B cell (primary cell): ENCODE results near the gene ARRDC5. TPM values are rescaled to one million over a fixed set of nuclear protein-coding genes. Genes with fewer than 3 reads are reported as not detected.

Experiments
- ATAC-seq: fragments of 200-7000 bp; cut with Tn5 transposase; one replicate; pipeline ENCODE4 v1.10.0; 2021; ENCODE audit warnings: low read depth, mild to moderate bottlenecking, moderate number of reproducible peaks, moderate library complexity
- CTCF ChIA-PET: fragments of 350-600 bp; sonication (Branson Sonifier 250); formaldehyde crosslinking; loops from one replicate; lab custom pipeline; 2021; ENCODE audit warnings: antibody characterized with exemption, inconsistent platforms; lab: Charles Lee
- POLR2A ChIA-PET: fragments of 350-600 bp; sonication (Branson Sonifier 250); formaldehyde crosslinking; loops from one replicate; lab custom pipeline; 2021; ENCODE audit warnings: antibody characterized with exemption; lab: Charles Lee
- DNase-seq: peaks from one replicate; pipeline ENCODE4 v3.0.0; 2013
- H2AFZ ChIP-seq: 2 replicates; pipeline ENCODE4 v1.6.1; 2012; ENCODE audit warnings: mild to moderate bottlenecking, low read depth, low read length; ENCODE audit not compliant: insufficient read depth, poor library complexity, severe bottlenecking
- H3K27ac ChIP-seq, 2 donors: 1 replicate in 1 of 2; 2 replicates in 1 of 2; pipeline ENCODE4 v1.5.1; 2012 to 2013; ENCODE audit warnings: low read length in 2 of 2, mild to moderate bottlenecking in 2 of 2, moderate library complexity in 1 of 2
- H3K27me3 ChIP-seq, 4 experiments: fragments of 200-600 bp in 1 of 4; sonication (generic) in 1 of 4; replicated peaks in 1 of 4; 1 replicate in 2 of 4; 2 replicates in 2 of 4; pipeline versions ENCODE4 v1.6.1 to v1.7.0; 2013 to 2016; ENCODE audit warnings: low read length in 3 of 4, mild to moderate bottlenecking in 2 of 4, mixed read lengths in 1 of 4, moderate library complexity in 1 of 4; ENCODE audit not compliant: insufficient read depth in 4 of 4, control insufficient read depth in 3 of 4; ENCODE audit errors: control extremely low read depth in 1 of 4
- H3K36me3 ChIP-seq, 2 experiments: replicated peaks in 1 of 2; 1 replicate in 1 of 2; 2 replicates in 1 of 2; pipeline versions ENCODE4 v1.6.1 to v1.7.1; 2013; ENCODE audit warnings: low read length in 1 of 2; ENCODE audit not compliant: insufficient read depth in 2 of 2, control insufficient read depth in 1 of 2; ENCODE audit errors: control extremely low read depth in 1 of 2, extremely low read depth in 1 of 2
- H3K4me1 ChIP-seq, 2 donors: fragments of 200-600 bp in 1 of 2; sonication (generic) in 1 of 2; 1 replicate in 1 of 2; 2 replicates in 1 of 2; pipeline versions ENCODE4 v1.5.1 to v1.6.1; 2013 to 2017; ENCODE audit warnings: low read length in 2 of 2; ENCODE audit not compliant: control insufficient read depth in 2 of 2, insufficient read depth in 2 of 2
- H3K4me2 ChIP-seq: replicated peaks from 2 replicates; pipeline ENCODE3; 2012; ENCODE audit warnings: mild to moderate bottlenecking, low read depth, low read length; ENCODE audit not compliant: poor library complexity, severe bottlenecking
- H3K4me3 ChIP-seq, 5 experiments: fragments of 200-600 bp in 1 of 5; sonication (generic) in 1 of 5; 1 replicate in 3 of 5; 2 replicates in 2 of 5; pipeline versions ENCODE4 v1.5.1 to v1.7.0; 2011 to 2016; ENCODE audit warnings: low read length in 4 of 5, mild to moderate bottlenecking in 4 of 5, low read depth in 2 of 5, control low read depth in 1 of 5, moderate library complexity in 1 of 5; ENCODE audit not compliant: insufficient read depth in 1 of 5; ENCODE audit errors: control extremely low read depth in 1 of 5, extremely low read depth in 1 of 5
- H3K79me2 ChIP-seq: fragments of 200-600 bp; sonication (generic); one replicate; pipeline ENCODE4 v1.6.0; 2016; ENCODE audit warnings: low read length; ENCODE audit not compliant: control insufficient read depth, insufficient read depth
- H3K9ac ChIP-seq: fragments of 200-600 bp; sonication (generic); 2 replicates; pipeline ENCODE4 v1.6.1; 2017; ENCODE audit warnings: mild to moderate bottlenecking, low read length, moderate library complexity
- H3K9me3 ChIP-seq, 3 donors: one replicate each; pipeline versions ENCODE4 v1.6.1 to v1.7.1; 2013; ENCODE audit warnings: low read length in 2 of 3; ENCODE audit not compliant: control insufficient read depth in 2 of 3, insufficient read depth in 1 of 3; ENCODE audit errors: control extremely low read depth in 1 of 3
- H4K20me1 ChIP-seq: 2 replicates; pipeline ENCODE4 v1.6.0; 2012; ENCODE audit warnings: mild to moderate bottlenecking, low read length; ENCODE audit not compliant: insufficient read depth, control insufficient read depth, poor library complexity, severe bottlenecking
- H3K27ac Mint-ChIP-seq: one replicate; pipeline ENCODE4 v1.8.0; 2021; ENCODE audit warnings: mixed read lengths
- H3K27me3 Mint-ChIP-seq: one replicate; pipeline ENCODE4 v1.8.0; 2021; ENCODE audit warnings: mixed read lengths
- H3K4me1 Mint-ChIP-seq: one replicate; pipeline ENCODE4 v1.8.0; 2021; ENCODE audit warnings: mixed read lengths
- H3K4me3 Mint-ChIP-seq: one replicate; pipeline ENCODE4 v1.8.0; 2021; ENCODE audit warnings: mixed read lengths
- H3K9me3 Mint-ChIP-seq: one replicate; pipeline ENCODE4 v1.8.0; 2022; ENCODE audit warnings: mixed read lengths; ENCODE audit not compliant: insufficient read depth
- EZH2 ChIP-seq: IDR thresholded peaks from 2 replicates; pipeline ENCODE4 v1.6.1; 2012; ENCODE audit warnings: borderline replicate concordance, low read depth, mild to moderate bottlenecking, moderate library complexity, low read length; ENCODE audit not compliant: insufficient read depth, poor library complexity, severe bottlenecking
- WGBS: methylation state at CpG from one replicate; pipeline ENCODE4 v1.1.5; 2013; ENCODE audit warnings: missing lambda C conversion rate; ENCODE audit not compliant: insufficient coverage; 5-methylcytosine and 5-hydroxymethylcytosine counted together
- intact Hi-C: fragments of 100-400 bp; cut with micrococcal nuclease; formaldehyde crosslinking; loops from one replicate; pipeline ENCODE4 v1.10.0; 2022
- polyA plus RNA-seq: library from polyadenylated mRNA; depleted of rRNA; stranded (reverse); fragments of >200 nt; gene quantifications from 2 replicates; pipeline ENCODE4 v1.2.3, GENCODE V29; 2012
- total RNA-seq, 2 donors: library from RNA; stranded (reverse); fragments of 120-200 nt in 1 of 2; gene quantifications; 1 replicate in 1 of 2; 2 replicates in 1 of 2; pipeline versions ENCODE4 v1.2.3 to v1.2.4, GENCODE V29; 2013 to 2022
- TF ChIP-seq, protein P1 (sequence below): fragments of 200-600 bp; IDR thresholded peaks from one replicate; pipeline ENCODE4 v1.8.0; 2022; ENCODE audit warnings: antibody characterized with exemption, mild to moderate bottlenecking

ARRDC5 gene
- total and polyA plus RNA-seq, 2 donors (not counting 1 experiment from before 2014, with no cell fraction given) = 10.2 to 13.2 TPM

DNA sequence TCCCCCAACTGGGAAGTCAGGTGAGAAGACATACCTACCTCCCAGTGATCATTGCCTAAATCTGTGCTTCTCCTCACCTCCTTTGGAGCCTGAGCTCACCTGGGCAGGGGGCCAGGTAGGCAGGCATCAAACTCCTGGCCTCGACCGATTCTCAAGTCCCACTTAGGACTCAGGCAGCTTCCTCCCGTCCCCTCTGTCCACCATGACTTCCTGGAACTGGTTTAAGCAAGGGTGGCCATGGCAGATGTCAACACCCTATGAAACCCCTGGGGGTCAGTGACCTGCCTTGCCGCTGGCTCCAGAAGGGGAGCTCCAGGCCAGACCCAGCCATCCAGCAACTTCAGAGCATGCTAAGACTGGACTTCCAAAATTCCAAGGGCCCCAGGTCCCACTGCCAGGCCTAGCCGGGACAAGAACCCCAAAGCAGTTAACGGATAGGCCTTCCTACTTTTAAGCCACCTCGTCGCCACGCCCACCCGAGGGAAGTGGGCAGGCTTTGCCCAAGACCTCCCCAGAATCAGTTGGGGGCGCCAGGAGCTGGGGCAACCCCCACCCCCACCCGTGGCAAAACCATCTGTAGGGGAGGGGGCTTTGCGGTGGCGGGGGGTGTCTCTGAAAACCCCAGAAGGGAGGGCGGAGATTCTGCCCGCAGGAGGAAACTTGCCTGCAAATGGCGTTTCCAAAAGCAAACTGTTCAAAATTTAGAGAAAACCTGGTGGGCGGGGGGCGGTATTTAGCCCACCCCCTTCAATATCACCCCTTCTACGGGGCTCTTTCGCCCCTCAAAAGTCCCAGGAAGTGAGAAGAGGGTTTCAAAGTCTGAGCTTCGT, 35.9 kb downstream of the ARRDC5 start:
- Histone ChIP-seq H3K4me1 (peaks cover 6 to 23% of the 10 kb centered on the region in 2 donors), H3K4me2 (peak overlapping the region; percentile 89), H3K9ac (peak overlapping the region; percentile 82), H3K4me3 (peak overlapping the region; percentile 66 to 87 (median 80)), H2AFZ (peak overlapping the region; percentile 77), H3K36me3 (peaks cover 0 to 3% of the 10 kb centered on the region in 2 experiments), H3K79me2 (peaks cover 11% of the 10 kb centered on the region), H4K20me1 (no peaks in the 10 kb centered on the region), H3K9me3 (peaks cover 0 to 9% (median 0%) of the 10 kb centered on the region in 3 donors), H3K27ac (peak overlapping the region; percentile 56 to 77), H3K27me3 (no peaks in the 10 kb centered on the region)
- peak overlapping the region; percentile 82 for H3K27ac Mint-ChIP-seq
- DNase-seq = peak; percentile 69
- H3K27me3 Mint-ChIP-seq = no peaks in the 10 kb centered on the region
- intact Hi-C loops = loop anchor here (2.0 to 5.0 kb wide), 3 partner anchors 55 to 395 kb away; partner anchors contain the start of genes HDGFL2 and KDM4B
- peak overlapping the region; percentile 88 for H3K4me3 Mint-ChIP-seq
- peaks cover 23% of the 10 kb centered on the region for H3K4me1 Mint-ChIP-seq
- POLR2A ChIA-PET = interaction anchor here (0.6 to 1.1 kb wide), 7 partner anchors 9 to 143 kb away, joined by 3 to 6 read pairs (median 3); partner anchors contain the start of genes FEM1A and KDM4B
- no peak for ATAC-seq
- CTCF ChIA-PET = interaction anchor here (0.7 to 13.6 kb wide), 15 partner anchors 8 to 182 kb away, joined by 3 to 219 read pairs (median 4); partner anchors contain the start of genes KDM4B, TICAM1 and UHRF1
- TF ChIP-seq, protein P1, sequence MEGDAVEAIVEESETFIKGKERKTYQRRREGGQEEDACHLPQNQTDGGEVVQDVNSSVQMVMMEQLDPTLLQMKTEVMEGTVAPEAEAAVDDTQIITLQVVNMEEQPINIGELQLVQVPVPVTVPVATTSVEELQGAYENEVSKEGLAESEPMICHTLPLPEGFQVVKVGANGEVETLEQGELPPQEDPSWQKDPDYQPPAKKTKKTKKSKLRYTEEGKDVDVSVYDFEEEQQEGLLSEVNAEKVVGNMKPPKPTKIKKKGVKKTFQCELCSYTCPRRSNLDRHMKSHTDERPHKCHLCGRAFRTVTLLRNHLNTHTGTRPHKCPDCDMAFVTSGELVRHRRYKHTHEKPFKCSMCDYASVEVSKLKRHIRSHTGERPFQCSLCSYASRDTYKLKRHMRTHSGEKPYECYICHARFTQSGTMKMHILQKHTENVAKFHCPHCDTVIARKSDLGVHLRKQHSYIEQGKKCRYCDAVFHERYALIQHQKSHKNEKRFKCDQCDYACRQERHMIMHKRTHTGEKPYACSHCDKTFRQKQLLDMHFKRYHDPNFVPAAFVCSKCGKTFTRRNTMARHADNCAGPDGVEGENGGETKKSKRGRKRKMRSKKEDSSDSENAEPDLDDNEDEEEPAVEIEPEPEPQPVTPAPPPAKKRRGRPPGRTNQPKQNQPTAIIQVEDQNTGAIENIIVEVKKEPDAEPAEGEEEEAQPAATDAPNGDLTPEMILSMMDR = no peak
- TF ChIP-seq EZH2 = no peak
- H3K9me3 Mint-ChIP-seq = no peaks in the 10 kb centered on the region
- WGBS = 2% methylated on average over 12 of the region's 22 CpGs

DNA sequence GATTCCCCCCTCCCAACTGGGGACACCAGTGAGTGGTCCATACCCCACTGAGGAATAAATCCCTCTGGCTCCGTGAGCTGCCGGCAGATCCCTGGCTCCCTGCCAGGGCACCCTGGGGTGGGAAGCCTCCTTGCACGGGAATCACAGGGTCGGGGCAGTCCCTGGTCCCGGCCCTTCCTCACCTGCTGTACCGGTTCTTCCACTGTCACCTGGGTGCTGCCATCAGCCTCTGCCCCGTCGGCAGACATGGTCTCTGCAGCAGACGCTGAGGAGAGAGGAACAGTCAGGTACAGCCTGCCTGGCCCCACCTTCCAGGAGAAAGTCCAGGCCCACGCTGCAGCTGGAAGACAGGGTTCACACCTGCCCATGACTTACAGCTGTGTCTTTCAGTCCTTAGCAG, 41.5 kb downstream of the ARRDC5 start:
- Histone ChIP-seq H4K20me1 (no peaks in the 10 kb centered on the region), H3K27me3 (no peaks in the 10 kb centered on the region), H3K4me3 (no peak overlapping the region), H3K27ac (no peak overlapping the region), H3K9ac (no peak overlapping the region), H3K79me2 (peaks cover under 1% of the 10 kb centered on the region), H2AFZ (no peak overlapping the region), H3K9me3 (peaks cover 0 to 9% (median 0%) of the 10 kb centered on the region in 3 donors), H3K36me3 (peaks cover 2 to 14% of the 10 kb centered on the region in 2 experiments), H3K4me2 (no peak overlapping the region), H3K4me1 (peaks cover 0 to 5% of the 10 kb centered on the region in 2 donors)
- TF ChIP-seq EZH2 = no peak
- TF ChIP-seq, protein P1 = no peak
- no peak overlapping the region for H3K27ac Mint-ChIP-seq
- no peaks in the 10 kb centered on the region for H3K27me3 Mint-ChIP-seq
- H3K4me1 Mint-ChIP-seq = peaks cover 15% of the 10 kb centered on the region
- no peak for DNase-seq
- ChIA-PET CTCF (no interaction called here), POLR2A (no interaction called here)
- intact Hi-C loops = no loop called here
- ATAC-seq = no peak
- WGBS = 95% methylated on average over 10 of the region's 10 CpGs
- no peak overlapping the region for H3K4me3 Mint-ChIP-seq
- no peaks in the 10 kb centered on the region for H3K9me3 Mint-ChIP-seq
